Esophagus squamous epithelium (tissue), 4 donors: ENCODE data around the gene PLAAT1.

Source experiments
- CTCF ChIP-seq, 6 experiments: fragments of 450-650 bp in 4 of 6; fragments of 200-600 bp in 2 of 6; sonication (generic) in 2 of 6; IDR thresholded peaks; one replicate each; pipeline ENCODE4 v1.5.1; 2016 to 2019; ENCODE audit warnings: antibody characterized with exemption in 6 of 6, mild to moderate bottlenecking in 4 of 6, moderate library complexity in 4 of 6
- POLR2A ChIP-seq, 4 donors: fragments of 450-650 bp; IDR thresholded peaks; one replicate each; pipeline ENCODE4 v1.6.1; 2017; ENCODE audit warnings: antibody characterized with exemption in 4 of 4, mild to moderate bottlenecking in 4 of 4, moderate library complexity in 3 of 4

GRCh38 chr3:193297421-193297820, 56.4 kb downstream of the PLAAT1 start:
- TF ChIP-seq CTCF (IDR thresholded peaks at IDR 0.05) = no peak
- no peak for TF ChIP-seq POLR2A (IDR thresholded peaks at IDR 0.05)
